Spleen (tissue), 3 donors: ENCODE measurements around the gene TANGO6.

Experiments
- POLR2A ChIP-seq, 3 donors: fragments of 450-650 bp; IDR thresholded peaks; one replicate each; pipeline ENCODE4 v1.5.1; 2017; ENCODE audit warnings: antibody characterized with exemption in 3 of 3, mild to moderate bottlenecking in 1 of 3
- POLR2AphosphoS5 ChIP-seq, 3 donors: sonication (generic); formaldehyde crosslinking; IDR thresholded peaks; one replicate each; pipeline ENCODE4 v1.5.1; 2017; ENCODE audit warnings: antibody characterized with exemption in 3 of 3

GRCh38 chr16:68993885-68994284 lies 150.6 kb downstream of the TANGO6 start:
- TF ChIP-seq POLR2A (IDR thresholded peaks at IDR 0.05) (no peak), POLR2AphosphoS5 (IDR thresholded peaks at IDR 0.05) (no peak)
